H1 (cell line): ENCODE measurements around the gene RPS6KA2. TPM values are rescaled to one million over a fixed set of nuclear protein-coding genes. Genes with fewer than 3 reads are reported as not detected.

Experiments used
- CTCF ChIA-PET: fragments of 300-600 bp; sonication (Branson Sonifier 250); formaldehyde crosslinking; loops from one replicate; lab custom pipeline; 2021; ENCODE audit not compliant: partially characterized antibody; lab: Charles Lee
- POLR2A ChIA-PET: fragments of 300-600 bp; sonication (Branson Sonifier 250); formaldehyde crosslinking; loops from one replicate; lab custom pipeline; 2021; ENCODE audit warnings: inconsistent platforms; ENCODE audit not compliant: partially characterized antibody; lab: Charles Lee
- DNase-seq, 2 experiments: peaks; one replicate each; pipeline versions ENCODE4 v3.0.0 to v3.0.0-alpha.2; 2010 to 2022; ENCODE audit warnings: low spot score in 2 of 2, low read depth in 1 of 2, mixed read lengths in 1 of 2
- FAIRE-seq: peaks from 2 replicates; lab custom pipeline; 2011; peaks lifted over from hg19 to GRCh38; lab: Jason Lieb, UNC
- H2AFZ ChIP-seq: 2 replicates; pipeline ENCODE4 v1.8.1; 2012; ENCODE audit warnings: low read length, inconsistent platforms
- H2AK5ac ChIP-seq: 2 replicates; pipeline ENCODE4 v1.6.1; 2013; ENCODE audit warnings: low read depth, low read length
- H2BK120ac ChIP-seq: replicated peaks from 2 replicates; pipeline ENCODE3; 2013; ENCODE audit warnings: low read depth, low read length, inconsistent platforms
- H2BK12ac ChIP-seq: 2 replicates; pipeline ENCODE4 v1.6.1; 2013; ENCODE audit warnings: low read depth, low read length
- H2BK15ac ChIP-seq: 2 replicates; pipeline ENCODE4 v1.6.1; 2013; ENCODE audit warnings: low read length
- H2BK20ac ChIP-seq: 2 replicates; pipeline ENCODE4 v1.6.1; 2013; ENCODE audit warnings: low read length
- H2BK5ac ChIP-seq: 2 replicates; pipeline ENCODE4 v1.6.1; 2013; ENCODE audit warnings: low read depth, low read length
- H3K14ac ChIP-seq: 2 replicates; pipeline ENCODE4 v1.6.1; 2013; ENCODE audit warnings: inconsistent platforms; ENCODE audit not compliant: insufficient read length
- H3K18ac ChIP-seq: 2 replicates; pipeline ENCODE4 v1.6.1; 2013; ENCODE audit warnings: low read length; ENCODE audit errors: extremely low read depth
- H3K23ac ChIP-seq: 2 replicates; pipeline ENCODE4 v1.6.1; 2013; ENCODE audit warnings: inconsistent platforms; ENCODE audit not compliant: insufficient read length
- H3K23me2 ChIP-seq: 2 replicates; pipeline ENCODE4 v1.6.1; 2013; ENCODE audit warnings: low read depth, low read length
- H3K27ac ChIP-seq: 2 replicates; pipeline ENCODE4 v1.6.1; 2011; ENCODE audit warnings: low read depth, low read length, inconsistent platforms
- H3K27me3 ChIP-seq, 4 experiments: replicated peaks in 1 of 4; 1 replicate in 1 of 4; 2 replicates in 3 of 4; pipeline versions ENCODE4 v1.6.1 to v1.8.1; 2011 to 2013; ENCODE audit warnings: low read length in 3 of 4, mild to moderate bottlenecking in 3 of 4, inconsistent platforms in 2 of 4, mixed read lengths in 2 of 4, moderate library complexity in 1 of 4; ENCODE audit not compliant: control insufficient read depth in 3 of 4, insufficient read depth in 3 of 4; ENCODE audit errors: extremely low read depth in 1 of 4
- H3K36me3 ChIP-seq, 4 experiments: 2 replicates each; pipeline versions ENCODE4 v1.6.1 to v1.8.1; 2011 to 2013; ENCODE audit warnings: mild to moderate bottlenecking in 4 of 4, low read length in 3 of 4, moderate library complexity in 2 of 4, control low read depth in 1 of 4, inconsistent platforms in 1 of 4; ENCODE audit not compliant: insufficient read depth in 4 of 4, control insufficient read depth in 2 of 4
- H3K4ac ChIP-seq: replicated peaks from 2 replicates; pipeline ENCODE3; 2013; ENCODE audit warnings: low read length, low read depth, mixed read lengths, inconsistent platforms; ENCODE audit not compliant: insufficient read length
- H3K4me1 ChIP-seq, 4 experiments: replicated peaks in 1 of 4; 1 replicate in 1 of 4; 2 replicates in 3 of 4; pipeline versions ENCODE4 v1.6.1 to v1.8.1; 2011 to 2013; ENCODE audit warnings: low read length in 3 of 4, inconsistent platforms in 2 of 4, mixed read lengths in 1 of 4; ENCODE audit not compliant: insufficient read depth in 4 of 4, control insufficient read depth in 3 of 4
- H3K4me2 ChIP-seq, 2 experiments: 2 replicates each; pipeline versions ENCODE4 v1.6.1 to v1.8.1; 2011 to 2013; ENCODE audit warnings: low read depth in 2 of 2, low read length in 2 of 2, control low read depth in 1 of 2, inconsistent platforms in 1 of 2, mild to moderate bottlenecking in 1 of 2; ENCODE audit not compliant: insufficient read depth in 1 of 2
- H3K4me3 ChIP-seq, 4 experiments: fragments of 200-600, 300-600 bp in 1 of 4; sonication (generic), shearing (Covaris generic), sonication (Bioruptor Twin) in 1 of 4; 2 replicates each; pipeline versions ENCODE4 v1.5.1 to v1.8.1; 2011 to 2016; ENCODE audit warnings: low read length in 4 of 4, low read depth in 3 of 4, control low read depth in 2 of 4, inconsistent platforms in 2 of 4, mild to moderate bottlenecking in 2 of 4, mixed read lengths in 1 of 4, moderate library complexity in 1 of 4; ENCODE audit not compliant: insufficient read depth in 2 of 4; ENCODE audit errors: extremely low read depth in 1 of 4
- H3K56ac ChIP-seq: replicated peaks from 2 replicates; pipeline ENCODE3; 2013; ENCODE audit warnings: low read depth, mild to moderate bottlenecking, mixed read lengths, low read length, inconsistent platforms; ENCODE audit not compliant: insufficient read length
- H3K79me1 ChIP-seq: 2 replicates; pipeline ENCODE4 v1.6.1; 2013; ENCODE audit warnings: low read depth, low read length, control low read depth
- H3K79me2 ChIP-seq, 2 experiments: 2 replicates each; pipeline versions ENCODE4 v1.6.1 to v1.8.1; 2012 to 2013; ENCODE audit warnings: low read length in 2 of 2, mild to moderate bottlenecking in 2 of 2, inconsistent platforms in 1 of 2; ENCODE audit not compliant: insufficient read depth in 2 of 2, control insufficient read depth in 1 of 2
- H3K9ac ChIP-seq, 4 experiments: replicated peaks in 1 of 4; 1 replicate in 1 of 4; 2 replicates in 3 of 4; pipeline versions ENCODE4 v1.6.1 to v1.8.1; 2011 to 2013; ENCODE audit warnings: low read depth in 3 of 4, low read length in 3 of 4, control low read depth in 2 of 4, mild to moderate bottlenecking in 2 of 4, moderate library complexity in 2 of 4, inconsistent platforms in 1 of 4; ENCODE audit errors: extremely low read depth in 1 of 4
- H3K9me3 ChIP-seq, 2 experiments: 2 replicates each; pipeline versions ENCODE4 v1.6.1 to v1.8.1; 2012 to 2013; ENCODE audit warnings: mild to moderate bottlenecking in 2 of 2, moderate library complexity in 2 of 2, control low read depth in 1 of 2, inconsistent platforms in 1 of 2, low read depth in 1 of 2, low read length in 1 of 2, mixed read lengths in 1 of 2; ENCODE audit not compliant: insufficient read depth in 2 of 2
- H4K20me1 ChIP-seq, 2 experiments: replicated peaks in 1 of 2; 2 replicates each; pipeline versions ENCODE3 to v1.8.1; 2011 to 2013; ENCODE audit warnings: inconsistent platforms in 2 of 2, low read length in 2 of 2, mild to moderate bottlenecking in 1 of 2; ENCODE audit not compliant: insufficient read depth in 2 of 2, control insufficient read depth in 1 of 2
- H4K5ac ChIP-seq: 2 replicates; pipeline ENCODE4 v1.6.1; 2013; ENCODE audit warnings: low read length, low read depth, mixed read lengths, inconsistent platforms; ENCODE audit not compliant: insufficient read length
- H4K8ac ChIP-seq: 2 replicates; pipeline ENCODE4 v1.8.0; 2013; ENCODE audit warnings: mild to moderate bottlenecking, moderate library complexity, low read length, inconsistent platforms; ENCODE audit not compliant: insufficient read depth; ENCODE audit errors: extremely low read depth
- H4K91ac ChIP-seq: replicated peaks from 2 replicates; pipeline ENCODE3; 2013; ENCODE audit warnings: low read length, mixed read lengths, inconsistent platforms; ENCODE audit not compliant: insufficient read length
- ATF3 ChIP-seq: IDR thresholded peaks from 2 replicates; pipeline ENCODE4 v1.6.1; 2011; ENCODE audit warnings: low read depth, mild to moderate bottlenecking, low read length; ENCODE audit not compliant: insufficient read depth
- BACH1 ChIP-seq: IDR thresholded peaks from 2 replicates; pipeline ENCODE4 v1.6.1; 2012; ENCODE audit warnings: low read length, improper control_type of control experiment
- BRCA1 ChIP-seq: IDR thresholded peaks from 2 replicates; pipeline ENCODE4 v1.6.1; 2012; ENCODE audit warnings: low read depth, low read length, improper control_type of control experiment
- CHD2 ChIP-seq: IDR thresholded peaks from 2 replicates; pipeline ENCODE4 v1.6.1; 2012; ENCODE audit warnings: low read length, improper control_type of control experiment
- CTBP2 ChIP-seq: IDR thresholded peaks from 2 replicates; pipeline ENCODE4 v1.7.0; 2011; ENCODE audit warnings: borderline replicate concordance, mild to moderate bottlenecking, moderate library complexity, mixed read lengths, low read length; ENCODE audit not compliant: insufficient read depth, insufficient read length
- EGR1 ChIP-seq: IDR thresholded peaks from 2 replicates; pipeline ENCODE4 v1.6.1; 2011; ENCODE audit warnings: low read depth, low read length, borderline replicate concordance
- EP300 ChIP-seq, 2 experiments: IDR thresholded peaks; 1 replicate in 1 of 2; 2 replicates in 1 of 2; pipeline ENCODE4 v1.6.1; 2011 to 2012; ENCODE audit warnings: low read depth in 2 of 2, low read length in 2 of 2, mild to moderate bottlenecking in 2 of 2, borderline replicate concordance in 1 of 2, inconsistent platforms in 1 of 2, moderate library complexity in 1 of 2
- MAX ChIP-seq: IDR thresholded peaks from 2 replicates; pipeline ENCODE4 v1.6.1; 2012; ENCODE audit warnings: inconsistent platforms
- PHF8 ChIP-seq: fragments of 200-600 bp; sonication (generic); conservative IDR thresholded peaks from 2 replicates; pipeline ENCODE4 v1.7.1; 2012; ENCODE audit warnings: low read depth, mild to moderate bottlenecking, inconsistent platforms, low read length, moderate library complexity
- POU5F1 ChIP-seq: IDR thresholded peaks from 2 replicates; pipeline ENCODE4 v1.6.1; 2011; ENCODE audit warnings: low read depth, mild to moderate bottlenecking, low read length, moderate library complexity
- SIN3A ChIP-seq, 2 experiments: IDR thresholded peaks in 1 of 2; conservative IDR thresholded peaks in 1 of 2; 2 replicates each; pipeline ENCODE4 v1.6.1; 2011 to 2012; ENCODE audit warnings: low read length in 2 of 2, improper control_type of control experiment in 1 of 2, low read depth in 1 of 2, mild to moderate bottlenecking in 1 of 2
- TAF7 ChIP-seq: optimal IDR thresholded peaks from 2 replicates; pipeline ENCODE3; 2011; ENCODE audit warnings: low read depth, mild to moderate bottlenecking, inconsistent platforms, low read length, moderate library complexity, borderline replicate concordance
- WGBS, 2 experiments: shearing (Covaris generic) in 1 of 2; methylation state at CpG; one replicate each; pipeline versions ENCODE4 v1.1.6 to v1.1.7; 2013 to 2015; ENCODE audit warnings: low lambda C conversion rate in 2 of 2, mixed read lengths in 2 of 2, inconsistent platforms in 1 of 2, low coverage in 1 of 2, missing lambda C conversion rate in 1 of 2; ENCODE audit not compliant: insufficient replicate concordance in 2 of 2, insufficient coverage in 1 of 2, insufficient read length in 1 of 2; ENCODE audit errors: extremely low coverage in 1 of 2, missing lambda C conversion rate in 1 of 2; 5-methylcytosine and 5-hydroxymethylcytosine counted together
- polyA plus RNA-seq, 7 experiments: library from polyadenylated mRNA; depleted of rRNA in 3 of 7; stranded (reverse) in 5 of 7; unstranded in 2 of 7; fragments of >200 nt in 5 of 7; fragments of 200-250 nt in 2 of 7; gene quantifications; 1 replicate in 5 of 7; 2 replicates in 1 of 7; 4 replicates in 1 of 7; pipeline versions ENCODE4 v1.2.1 to v1.2.3, GENCODE V29; 2011 to 2013; ENCODE audit warnings: missing spikeins in 2 of 7, mixed read lengths in 2 of 7
- total RNA-seq: library from RNA; stranded (reverse); fragmentation: NEBNext Ultra II Directional; extraction: Animal tissue kit (Norgen Biotek cat#: 25700); gene quantifications from 2 replicates; pipeline ENCODE4 v1.2.1, GENCODE V29; 2021

The RPS6KA2 gene
- total and polyA plus RNA-seq, 2 of the 8 experiments (the other 6 are each of a cell fraction or from before 2014, with no cell fraction given), result 8.8 to 25.7 TPM

GRCh38 chr6:166470863-166471410 is 156.1 kb downstream of the RPS6KA2 start:
- no peak overlapping the region for H2BK12ac ChIP-seq
- CTCF ChIA-PET, result interaction anchor here (1.1 to 1.4 kb wide), 3 partner anchors 10 to 18 kb away, joined by 4 to 5 read pairs (median 4); no protein-coding TSS in a partner anchor
- no peak overlapping the region for H3K4me3 ChIP-seq
- H2BK15ac ChIP-seq, result no peak overlapping the region
- no peak overlapping the region for H2BK120ac ChIP-seq
- no peaks in the 10 kb centered on the region; a peak in 1 of 7 replicates for H3K4me1 ChIP-seq
- 93% methylated on average over 20 of the region's 23 CpGs; no CpG with 5 or more reads in 1 of the 2 experiments for WGBS, 2 experiments
- no peak overlapping the region for H3K4ac ChIP-seq
- H3K18ac ChIP-seq, result no peak overlapping the region
- H2BK5ac ChIP-seq, result no peak overlapping the region
- peaks cover 5% of the 10 kb centered on the region for H3K23me2 ChIP-seq
- H3K79me2 ChIP-seq, result no peaks in the 10 kb centered on the region
- H3K36me3 ChIP-seq, result 0 out of 8 replicates have a peak, but pooled peaks cover 0 to 3% (median 0%) of the 10 kb centered on the region in 4 experiments
- DNase-seq (no peak), FAIRE-seq (no peak)
- POLR2A ChIA-PET, result interaction anchor here (0.7 to 1.1 kb wide), 3 partner anchors 9 to 113 kb away, joined by 3 to 4 read pairs (median 3); no protein-coding TSS in a partner anchor
- H2AFZ ChIP-seq, result no peak overlapping the region
- H3K79me1 ChIP-seq, result no peaks in the 10 kb centered on the region
- H3K4me2 ChIP-seq, result no peak overlapping the region
- H3K9ac ChIP-seq, result no peak overlapping the region
- no peaks in the 10 kb centered on the region for H3K9me3 ChIP-seq
- no peak overlapping the region for H3K14ac ChIP-seq
- no peak overlapping the region for H3K56ac ChIP-seq
- no peak overlapping the region for H2AK5ac ChIP-seq
- H4K20me1 ChIP-seq, result peaks cover 0 to 5% of the 10 kb centered on the region in 2 experiments
- no peak overlapping the region for H3K23ac ChIP-seq
- H4K8ac ChIP-seq, result no peak overlapping the region
- H4K91ac ChIP-seq, result no peak overlapping the region
- H3K27me3 ChIP-seq, result no peaks in the 10 kb centered on the region; a peak in 1 of 7 replicates
- H3K27ac ChIP-seq, result no peak overlapping the region
- H4K5ac ChIP-seq, result no peak overlapping the region
- no peak overlapping the region for H2BK20ac ChIP-seq
- TF ChIP-seq SIN3A (conservative IDR thresholded peaks at IDR 0.05 in 1 of 2, IDR thresholded peaks at IDR 0.05 in 1 of 2; ENCODE audit: low read depth in 1 of 2, low read length in 2 of 2) (no peak), BRCA1 (no peak), CHD2 (no peak), ATF3 (no peak), EP300 (IDR thresholded peaks at IDR 0.05; ENCODE audit: borderline replicate concordance in 1 of 2, low read depth in 2 of 2, low read length in 2 of 2) (no peak), TAF7 (no peak), BACH1 (no peak), POU5F1 (no peak), PHF8 (no peak), MAX (no peak), EGR1 (no peak), CTBP2 (no peak)
